Esophagus muscularis mucosa (tissue), 4 donors: Measurements from ENCODE around the gene UNC45B. TPM values are rescaled to one million over a fixed set of nuclear protein-coding genes. Genes with fewer than 3 reads are reported as not detected.

Experiments used
- DNase-seq: peaks from one replicate; pipeline ENCODE4 v3.0.0-alpha.2; 2017; ENCODE audit errors: extremely low spot score
- H3K27ac ChIP-seq, 4 donors: fragments of 200-600 bp; sonication (generic); replicated peaks in 1 of 4; 1 replicate in 3 of 4; 2 replicates in 1 of 4; pipeline ENCODE4 v1.5.1; 2016 to 2019; ENCODE audit warnings: mild to moderate bottlenecking in 1 of 4
- H3K27me3 ChIP-seq, 4 donors: fragments of 200-600 bp; sonication (generic); one replicate each; pipeline versions ENCODE4 v1.5.1 to v1.6.0; 2016 to 2019
- H3K36me3 ChIP-seq, 4 donors: fragments of 200-600 bp; sonication (generic); one replicate each; pipeline ENCODE4 v1.5.1; 2016 to 2019
- H3K4me1 ChIP-seq, 4 donors: fragments of 200-600 bp; sonication (generic); one replicate each; pipeline ENCODE4 v1.5.1; 2016 to 2019
- H3K4me3 ChIP-seq, 4 donors: fragments of 200-600 bp; sonication (generic); 1 replicate in 2 of 4; 2 replicates in 2 of 4; pipeline ENCODE4 v1.5.1; 2016 to 2019; ENCODE audit warnings: mild to moderate bottlenecking in 4 of 4, moderate library complexity in 1 of 4
- H3K9me3 ChIP-seq, 4 donors: fragments of 200-600 bp; sonication (generic); 1 replicate in 3 of 4; 2 replicates in 1 of 4; pipeline ENCODE4 v1.5.1; 2016 to 2019
- CTCF ChIP-seq, 3 experiments: fragments of 200-600 bp in 2 of 3; fragments of 450-650 bp in 1 of 3; sonication (generic) in 2 of 3; IDR thresholded peaks; one replicate each; pipeline ENCODE4 v1.5.1; 2017 to 2019; ENCODE audit warnings: antibody characterized with exemption in 3 of 3, mild to moderate bottlenecking in 2 of 3, moderate library complexity in 1 of 3
- EP300 ChIP-seq: sonication (generic); formaldehyde crosslinking; IDR thresholded peaks from one replicate; pipeline ENCODE4 v1.6.1; 2017; ENCODE audit warnings: antibody characterized with exemption
- POLR2A ChIP-seq: fragments of 450-650 bp; IDR thresholded peaks from one replicate; pipeline ENCODE4 v1.6.1; 2017; ENCODE audit warnings: antibody characterized with exemption, moderate library complexity, mild to moderate bottlenecking, low read depth
- POLR2AphosphoS5 ChIP-seq, 2 donors: sonication (generic); formaldehyde crosslinking; IDR thresholded peaks; one replicate each; pipeline ENCODE4 v1.6.1; 2017; ENCODE audit warnings: antibody characterized with exemption in 2 of 2
- WGBS: methylation state at CpG from one replicate; pipeline ENCODE4 v1.1.5; 2018; 5-methylcytosine and 5-hydroxymethylcytosine counted together
- intact Hi-C: fragments of 100-400 bp; cut with DNase I; formaldehyde crosslinking; loops from one replicate; pipeline ENCODE4 v1.15.1; 2023
- total RNA-seq, 4 donors: library from RNA; depleted of rRNA; stranded (reverse); fragments of >200 nt; gene quantifications; one replicate each; pipeline versions ENCODE4 v1.1.0 to v1.2.1, GENCODE V29; 2016

Gene UNC45B
- total RNA-seq, 4 donors from 2014 or later: under 0.01 to 0.23 (median 0.06) TPM; not detected in 1

- Histone ChIP-seq H3K4me1 (peaks cover 0 to 26% (median 18%) of the 10 kb centered on the region in 4 donors), H3K27ac (no peak overlapping the region), H3K9me3 (no peaks in the 10 kb centered on the region), H3K4me3 (no peak overlapping the region), H3K27me3 (no peaks in the 10 kb centered on the region), H3K36me3 (peaks cover 21 to 46% (median 36%) of the 10 kb centered on the region in 4 donors)
- no peak for TF ChIP-seq EP300
- TF ChIP-seq CTCF (IDR thresholded peaks at IDR 0.05): no peak
- TF ChIP-seq POLR2A: no peak
- TF ChIP-seq POLR2AphosphoS5 (IDR thresholded peaks at IDR 0.05): no peak
- no peak for DNase-seq
- intact Hi-C loops: loop anchor here (10.0 kb wide), 1 partner anchor 495 kb away; no protein-coding TSS in a partner anchor
- 92% methylated on average over 5 of the region's 5 CpGs for WGBS
Observed at GRCh38 chr17:35129973-35130351, 17.7 kb upstream of the UNC45B start.

GRCh38 chr17:35130392-35130791 lies 17.2 kb upstream of the UNC45B start:
- Histone ChIP-seq H3K9me3 (no peaks in the 10 kb centered on the region), H3K36me3 (peaks cover 25 to 51% (median 41%) of the 10 kb centered on the region in 4 donors), H3K4me3 (no peak overlapping the region), H3K27ac (no peak overlapping the region), H3K27me3 (no peaks in the 10 kb centered on the region), H3K4me1 (peaks cover 0 to 26% (median 18%) of the 10 kb centered on the region in 4 donors)
- 86% methylated on average over 1 of the region's 3 CpGs for WGBS
- no peak for DNase-seq
- no peak for TF ChIP-seq POLR2AphosphoS5 (IDR thresholded peaks at IDR 0.05)
- no peak for TF ChIP-seq EP300
- TF ChIP-seq POLR2A: no peak
- TF ChIP-seq CTCF (IDR thresholded peaks at IDR 0.05): no peak
- intact Hi-C loops: no loop called here

GRCh38 chr17:35132099-35132498 lies 15.5 kb upstream of the UNC45B start:
- 73% methylated on average over 3 of the region's 10 CpGs for WGBS
- DNase-seq: no peak
- H3K4me1 ChIP-seq: peaks cover 0 to 23% (median 18%) of the 10 kb centered on the region in 4 donors

GRCh38 chr17:35132816-35133550 lies 14.6 kb upstream of the UNC45B start:
- Histone ChIP-seq H3K9me3 (no peaks in the 10 kb centered on the region), H3K4me3 (no peak overlapping the region), H3K27ac (no peak overlapping the region), H3K36me3 (peaks cover 41 to 76% (median 67%) of the 10 kb centered on the region in 4 donors), H3K4me1 (peaks cover 0 to 15% (median 12%) of the 10 kb centered on the region in 4 donors), H3K27me3 (no peaks in the 10 kb centered on the region)
- 93% methylated on average over 12 of the region's 22 CpGs for WGBS
- TF ChIP-seq EP300: no peak
- no peak for TF ChIP-seq POLR2A
- no peak for TF ChIP-seq CTCF (IDR thresholded peaks at IDR 0.05)
- no peak for TF ChIP-seq POLR2AphosphoS5 (IDR thresholded peaks at IDR 0.05)
- intact Hi-C loops: no loop called here
- no peak for DNase-seq

More at GRCh38 chr17:35132099-35132498, 15.5 kb upstream of the UNC45B start:
- no peak for TF ChIP-seq EP300
- Histone ChIP-seq H3K36me3 (peaks cover 39 to 68% (median 58%) of the 10 kb centered on the region in 4 donors), H3K4me3 (no peak overlapping the region), H3K27ac (no peak overlapping the region), H3K9me3 (no peaks in the 10 kb centered on the region), H3K27me3 (no peaks in the 10 kb centered on the region)
- intact Hi-C loops: no loop called here

- no peak for DNase-seq
- H3K36me3 ChIP-seq: peaks cover 53 to 94% (median 85%) of the 10 kb centered on the region in 4 donors
- peaks cover 0 to 8% (median 2%) of the 10 kb centered on the region in 4 donors for H3K4me1 ChIP-seq
- H3K27me3 ChIP-seq: no peaks in the 10 kb centered on the region
- H3K27ac ChIP-seq: no peak overlapping the region
- intact Hi-C loops: no loop called here
- no peak overlapping the region for H3K4me3 ChIP-seq
- no peak for TF ChIP-seq POLR2AphosphoS5 (IDR thresholded peaks at IDR 0.05)
- TF ChIP-seq POLR2A: no peak
- no peak for TF ChIP-seq CTCF (IDR thresholded peaks at IDR 0.05)
- no peak for TF ChIP-seq EP300
- H3K9me3 ChIP-seq: no peaks in the 10 kb centered on the region
- WGBS: 91% methylated on average over 6 of the region's 6 CpGs
Observed at GRCh38 chr17:35135322-35135721, 12.3 kb upstream of the UNC45B start.
